HCT116 (cell line): ENCODE measurements around the gene TBC1D4.

ENCODE experiments used
- CTCF ChIP-seq, 3 experiments: fragments of 200-600 bp in 1 of 3; sonication (generic) in 1 of 3; IDR thresholded peaks in 2 of 3; conservative IDR thresholded peaks in 1 of 3; 2 replicates each; pipeline ENCODE4 v1.5.1; 2012 to 2017; ENCODE audit warnings: low read depth in 2 of 3, low read length in 2 of 3, antibody characterized with exemption in 1 of 3, borderline replicate concordance in 1 of 3, control low read depth in 1 of 3, mild to moderate bottlenecking in 1 of 3, mixed read lengths in 1 of 3, mixed run types in 1 of 3, moderate library complexity in 1 of 3; ENCODE audit not compliant: insufficient read depth in 1 of 3
- ELF1 ChIP-seq: IDR thresholded peaks from 2 replicates; pipeline ENCODE4 v1.6.1; 2012; ENCODE audit warnings: low read depth, borderline replicate concordance
- EZH2 ChIP-seq: fragments of 200-600 bp; sonication (generic); IDR thresholded peaks from 2 replicates; pipeline ENCODE4 v1.6.1; 2017; ENCODE audit warnings: antibody characterized with exemption, mixed run types
- JUND ChIP-seq: IDR thresholded peaks from 2 replicates; pipeline ENCODE4 v1.6.1; 2012
- POLR2A ChIP-seq: IDR thresholded peaks from 2 replicates; pipeline ENCODE4 v1.7.0; 2011; ENCODE audit warnings: borderline replicate concordance; ENCODE audit not compliant: insufficient read depth, insufficient read length; ENCODE audit errors: extremely low read depth
- POLR2AphosphoS5 ChIP-seq: IDR thresholded peaks from 2 replicates; pipeline ENCODE4 v1.6.1; 2011; ENCODE audit warnings: mild to moderate bottlenecking, low read depth, low read length, moderate library complexity
- RAD21 ChIP-seq: IDR thresholded peaks from 2 replicates; pipeline ENCODE4 v1.6.1; 2012; ENCODE audit warnings: low read depth, mild to moderate bottlenecking
- TF ChIP-seq, protein P1 (sequence below): IDR thresholded peaks from 2 replicates; pipeline ENCODE4 v1.6.1; 2012
- TF ChIP-seq, protein P2 (sequence below): IDR thresholded peaks from 2 replicates; pipeline ENCODE4 v1.6.1; 2012

GRCh38 chr13:75384879-75385707 is 96.9 kb downstream of the TBC1D4 start:
- TF ChIP-seq CTCF (IDR thresholded peaks at IDR 0.05 in 2 of 3, conservative IDR thresholded peaks at IDR 0.05 in 1 of 3; ENCODE audit: borderline replicate concordance in 1 of 3, insufficient read depth in 1 of 3, low read depth in 2 of 3, low read length in 2 of 3) = no peak
- TF ChIP-seq POLR2AphosphoS5 = no peak
- no peak for TF ChIP-seq RAD21
- no peak for TF ChIP-seq ELF1
- no peak for TF ChIP-seq EZH2
- TF ChIP-seq JUND = no peak
- no peak for TF ChIP-seq POLR2A
- TF ChIP-seq, protein P1, sequence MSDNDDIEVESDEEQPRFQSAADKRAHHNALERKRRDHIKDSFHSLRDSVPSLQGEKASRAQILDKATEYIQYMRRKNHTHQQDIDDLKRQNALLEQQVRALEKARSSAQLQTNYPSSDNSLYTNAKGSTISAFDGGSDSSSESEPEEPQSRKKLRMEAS = no peak
- TF ChIP-seq, protein P2, sequence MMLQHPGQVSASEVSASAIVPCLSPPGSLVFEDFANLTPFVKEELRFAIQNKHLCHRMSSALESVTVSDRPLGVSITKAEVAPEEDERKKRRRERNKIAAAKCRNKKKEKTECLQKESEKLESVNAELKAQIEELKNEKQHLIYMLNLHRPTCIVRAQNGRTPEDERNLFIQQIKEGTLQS = no peak
